Sigmoid colon (tissue), 7 donors: ENCODE data around the gene FAM13A. TPM values are rescaled to one million over a fixed set of nuclear protein-coding genes. Genes with fewer than 3 reads are reported as not detected.

ENCODE experiments used
- DNase-seq: peaks from one replicate; pipeline ENCODE4 v3.0.0-alpha.2; 2019
- H3K27ac ChIP-seq, 4 donors: fragments of 200-600 bp; sonication (generic); one replicate each; pipeline ENCODE4 v1.5.1; 2016 to 2019; ENCODE audit warnings: mild to moderate bottlenecking in 1 of 4
- H3K27me3 ChIP-seq, 3 donors: fragments of 200-600 bp; sonication (generic); one replicate each; pipeline ENCODE4 v1.5.1; 2019; ENCODE audit warnings: mild to moderate bottlenecking in 1 of 3
- H3K36me3 ChIP-seq, 4 donors: fragments of 200-600 bp; sonication (generic); one replicate each; pipeline ENCODE4 v1.5.1; 2016 to 2019
- H3K4me1 ChIP-seq, 4 donors: fragments of 200-600 bp; sonication (generic); one replicate each; pipeline ENCODE4 v1.5.1; 2017 to 2019
- H3K4me3 ChIP-seq, 4 donors: fragments of 200-600 bp; sonication (generic); one replicate each; pipeline ENCODE4 v1.5.1; 2017 to 2019; ENCODE audit warnings: mild to moderate bottlenecking in 2 of 4, moderate library complexity in 1 of 4
- H3K9me3 ChIP-seq, 4 donors: fragments of 200-600 bp in 3 of 4; sonication (generic) in 3 of 4; one replicate each; pipeline versions ENCODE4 v1.5.1 to v1.6.1; 2013 to 2019
- CTCF ChIP-seq, 4 experiments: fragments of 450-650 bp in 3 of 4; fragments of 200-600 bp in 1 of 4; IDR thresholded peaks; one replicate each; pipeline ENCODE4 v1.5.1; 2016 to 2019; ENCODE audit warnings: antibody characterized with exemption in 4 of 4, mild to moderate bottlenecking in 3 of 4, moderate library complexity in 2 of 4
- EP300 ChIP-seq, 4 donors: sonication (generic); formaldehyde crosslinking; IDR thresholded peaks; one replicate each; pipeline ENCODE4 v1.6.1; 2017; ENCODE audit warnings: antibody characterized with exemption in 4 of 4
- POLR2A ChIP-seq, 2 donors: fragments of 450-650 bp; IDR thresholded peaks; one replicate each; pipeline ENCODE4 v1.6.1; 2016; ENCODE audit warnings: antibody characterized with exemption in 2 of 2, mild to moderate bottlenecking in 2 of 2, moderate library complexity in 2 of 2
- POLR2AphosphoS5 ChIP-seq, 4 donors: sonication (generic); formaldehyde crosslinking; IDR thresholded peaks; one replicate each; pipeline ENCODE4 v1.6.1; 2017; ENCODE audit warnings: antibody characterized with exemption in 4 of 4
- WGBS, 2 donors: extraction: QIAGEN DNeasy Blood & Tissue Kit; methylation state at CpG; one replicate each; pipeline ENCODE4 v1.1.7; 2013; 5-methylcytosine and 5-hydroxymethylcytosine counted together
- intact Hi-C: fragments of 100-400 bp; cut with DNase I; formaldehyde crosslinking; loops from one replicate; pipeline ENCODE4 v1.15.1; 2023
- polyA plus RNA-seq, 3 donors: library from polyadenylated mRNA; stranded (reverse); fragments of 200-250 nt; gene quantifications; one replicate each; pipeline ENCODE4 v1.2.3, GENCODE V29; 2013
- total RNA-seq, 4 donors: library from RNA; depleted of rRNA; stranded (reverse); fragments of >200 nt; gene quantifications; one replicate each; pipeline ENCODE4 v1.1.0, GENCODE V29; 2016
- donor health status: healthy with polysubstance abuse.
- donor health status: Bipolar disorder and iron deficiency.
- donor health status: healthy.

Gene FAM13A
- total and polyA plus RNA-seq, 7 donors: 9.9 to 49.7 (median 41.1) TPM

GRCh38 chr4:88763075-88763474 is 293.9 kb downstream of the FAM13A start:
- DNase-seq: no peak
- Histone ChIP-seq H3K9me3 (no peaks in the 10 kb centered on the region), H3K4me1 (peaks cover 0 to 19% (median 9%) of the 10 kb centered on the region in 4 donors), H3K27ac (no peak overlapping the region), H3K4me3 (no peak overlapping the region), H3K27me3 (no peaks in the 10 kb centered on the region), H3K36me3 (peaks cover 0 to 27% (median 2%) of the 10 kb centered on the region in 4 donors)
- intact Hi-C loops: no loop called here
- TF ChIP-seq POLR2AphosphoS5 (IDR thresholded peaks at IDR 0.05): no peak
- no peak for TF ChIP-seq POLR2A (IDR thresholded peaks at IDR 0.05)
- TF ChIP-seq EP300 (IDR thresholded peaks at IDR 0.05): no peak
- no peak for TF ChIP-seq CTCF (IDR thresholded peaks at IDR 0.05)
- 88 to 90% methylated on average over 6 of the region's 6 CpGs for WGBS, 2 donors

GRCh38 chr4:88761861-88762523 is 295.0 kb downstream of the FAM13A start:
- intact Hi-C loops: no loop called here
- peaks cover 0 to 20% (median 9%) of the 10 kb centered on the region in 4 donors for H3K4me1 ChIP-seq
- DNase-seq: no peak
- 95 to 96% methylated on average over 2 of the region's 2 CpGs for WGBS, 2 donors
- TF ChIP-seq POLR2A (IDR thresholded peaks at IDR 0.05) (no peak), CTCF (IDR thresholded peaks at IDR 0.05) (no peak), POLR2AphosphoS5 (IDR thresholded peaks at IDR 0.05) (no peak), EP300 (IDR thresholded peaks at IDR 0.05) (no peak)
- no peaks in the 10 kb centered on the region for H3K27me3 ChIP-seq
- no peak overlapping the region for H3K4me3 ChIP-seq
- H3K36me3 ChIP-seq: peaks cover 0 to 22% (median 4%) of the 10 kb centered on the region in 4 donors
- H3K9me3 ChIP-seq: no peaks in the 10 kb centered on the region
- no peak overlapping the region for H3K27ac ChIP-seq

- H3K4me1 ChIP-seq: peaks cover 0 to 18% (median 9%) of the 10 kb centered on the region in 4 donors
- no peak overlapping the region for H3K27ac ChIP-seq
- WGBS, 2 donors: 83 to 94% methylated on average over 3 of the region's 3 CpGs
- intact Hi-C loops: no loop called here
- TF ChIP-seq POLR2AphosphoS5 (IDR thresholded peaks at IDR 0.05) (no peak), CTCF (IDR thresholded peaks at IDR 0.05) (no peak), POLR2A (IDR thresholded peaks at IDR 0.05) (no peak)
- H3K9me3 ChIP-seq: no peaks in the 10 kb centered on the region
- H3K36me3 ChIP-seq: peaks cover 0 to 18% (median 4%) of the 10 kb centered on the region in 4 donors
- no peak overlapping the region for H3K4me3 ChIP-seq
- H3K27me3 ChIP-seq: no peaks in the 10 kb centered on the region
- no peak for DNase-seq
Measured at GRCh38 chr4:88761342-88761741, 295.6 kb downstream of the FAM13A start.

GRCh38 chr4:88759895-88760290 is 297.1 kb downstream of the FAM13A start:
- no peaks in the 10 kb centered on the region for H3K9me3 ChIP-seq
- no peaks in the 10 kb centered on the region for H3K27me3 ChIP-seq
- H3K4me1 ChIP-seq: peaks cover 0 to 15% (median 5%) of the 10 kb centered on the region in 4 donors
- H3K27ac ChIP-seq: no peak overlapping the region
- intact Hi-C loops: no loop called here
- H3K4me3 ChIP-seq: no peak overlapping the region
- DNase-seq: no peak
- peaks cover 0 to 18% (median 4%) of the 10 kb centered on the region in 4 donors for H3K36me3 ChIP-seq
- WGBS, 2 donors: 69 to 72% methylated on average over 2 of the region's 2 CpGs
- TF ChIP-seq POLR2AphosphoS5 (IDR thresholded peaks at IDR 0.05): no peak
- TF ChIP-seq POLR2A (IDR thresholded peaks at IDR 0.05): no peak
- TF ChIP-seq CTCF (IDR thresholded peaks at IDR 0.05): no peak
- no peak for TF ChIP-seq EP300 (IDR thresholded peaks at IDR 0.05)
